ENCODE results near the gene SNTG2.
"Not testable (repeated sequence)": the region's sequence is repeated elsewhere in the genome, so short reads cannot be mapped to it uniquely, and the experiment has no call there.

SNTG2 gene

DNA sequence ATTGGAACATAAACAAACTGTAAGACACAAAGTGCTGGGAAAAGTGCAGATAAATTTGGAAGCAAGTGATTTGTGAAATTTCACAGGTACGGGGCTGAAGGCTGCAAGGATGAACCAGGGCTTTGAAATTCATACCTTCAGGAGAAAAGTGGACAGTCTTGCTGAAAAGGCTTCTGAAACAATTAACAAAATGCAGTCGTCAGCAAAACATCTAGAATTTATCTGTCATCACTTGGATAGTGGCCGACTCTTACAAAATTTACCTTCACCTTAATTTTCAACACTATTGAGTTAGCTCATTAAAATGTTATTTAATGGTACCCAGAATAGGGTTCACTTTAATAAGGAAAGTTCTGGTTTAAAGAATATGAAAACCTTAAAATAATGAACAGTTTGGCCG lies 138.3 kb downstream of the SNTG2 start:
- no peak for DNase-seq (ENCODE audit: low read depth, low spot score)

DNA sequence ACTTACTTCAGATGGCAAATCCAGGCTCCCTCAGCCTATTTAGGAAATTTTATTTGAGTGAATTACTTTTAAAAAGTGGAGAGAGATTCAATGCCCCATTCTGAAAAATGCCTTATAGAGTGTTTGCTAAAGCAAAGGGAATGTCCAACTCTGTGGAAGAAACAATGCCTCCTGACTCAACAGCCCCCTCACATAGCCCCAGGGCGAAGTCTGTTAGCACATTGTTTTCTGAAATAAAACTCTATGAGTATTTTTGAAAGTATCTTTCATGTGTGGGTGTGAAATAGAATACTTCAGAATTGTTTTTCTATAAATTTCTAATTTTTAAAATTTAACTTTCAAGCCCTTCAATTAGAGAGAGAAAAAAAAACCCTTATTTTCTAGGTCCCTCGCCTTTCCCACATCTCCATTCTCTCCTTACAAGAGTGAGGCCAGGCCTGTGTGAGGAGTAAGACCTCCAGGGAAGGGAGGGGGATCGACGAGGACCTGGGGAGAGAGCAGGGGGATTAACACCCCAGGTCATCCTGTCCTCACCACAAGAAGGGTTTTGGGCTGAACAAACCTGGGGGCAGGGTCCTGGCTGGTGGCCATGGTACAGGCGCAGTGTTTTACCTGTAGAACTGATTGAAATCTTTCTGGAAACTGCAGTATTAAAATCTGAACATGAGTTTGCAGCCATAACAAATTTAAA lies 141.4 kb downstream of the SNTG2 start:
- DNase-seq (ENCODE audit: low read depth, low spot score), result no peak

DNA sequence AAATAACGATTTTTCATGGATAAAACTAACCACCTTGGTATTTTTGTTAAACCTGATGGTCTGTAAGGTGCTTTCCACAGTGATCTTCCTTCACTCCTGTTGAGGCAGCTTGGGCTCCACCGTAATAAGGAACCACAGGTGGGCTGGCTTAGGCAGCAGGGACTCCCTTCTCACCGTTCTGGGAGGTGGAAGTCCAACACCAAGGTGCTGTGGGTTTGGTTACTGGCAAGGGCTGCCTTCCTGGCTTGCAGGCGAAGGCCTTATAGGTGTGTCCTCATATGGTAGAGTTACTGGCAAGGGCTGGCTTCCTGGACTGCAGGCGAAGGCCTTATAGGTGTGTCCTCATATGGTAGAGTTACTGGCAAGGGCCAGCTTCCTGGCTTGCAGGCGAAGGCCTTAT lies 143.0 kb downstream of the SNTG2 start:
- not testable (repeated sequence) for DNase-seq (ENCODE audit: low read depth, low spot score)

DNA sequence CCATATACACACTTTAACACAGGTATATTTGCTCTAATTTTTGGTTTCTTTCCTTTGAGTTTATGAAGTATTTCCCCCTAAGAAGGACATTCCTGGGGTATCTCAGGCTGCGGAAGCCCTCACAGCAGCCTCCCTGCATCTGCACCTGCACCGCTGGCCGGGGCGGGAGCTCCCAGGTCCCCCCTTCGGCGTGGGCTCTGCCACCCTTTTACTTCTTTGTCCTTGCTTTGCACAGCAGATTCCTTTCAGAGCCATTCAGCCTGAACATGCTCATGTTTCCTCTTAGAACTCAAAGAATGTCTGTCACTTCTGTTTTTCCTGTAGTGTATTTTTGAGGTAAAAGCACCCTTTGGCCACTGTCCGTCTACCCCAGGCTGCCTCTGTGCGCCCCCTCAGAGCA lies 146.5 kb downstream of the SNTG2 start:
- DNase-seq (ENCODE audit: low read depth, low spot score), result no peak

DNA sequence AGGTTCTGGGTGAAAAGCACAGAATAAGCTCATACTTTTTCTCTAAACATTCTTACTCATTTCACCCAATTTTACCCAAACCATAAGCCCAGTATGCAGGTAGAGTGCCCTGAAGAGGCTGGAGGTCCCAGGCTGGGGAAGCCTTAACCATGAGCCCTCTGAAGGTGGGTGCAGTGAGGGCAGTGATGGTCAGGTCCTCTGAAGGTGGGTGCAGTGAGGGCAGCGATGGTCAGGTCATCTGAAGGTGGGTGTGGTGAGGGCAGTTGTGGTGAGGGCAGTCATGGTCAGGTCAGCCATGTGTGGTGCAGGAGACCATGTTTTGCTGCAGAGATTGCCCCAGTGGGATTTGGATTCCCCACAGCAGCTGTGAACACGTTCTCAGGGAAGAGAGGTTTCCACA lies 148.8 kb downstream of the SNTG2 start:
- DNase-seq (ENCODE audit: low read depth, low spot score), result no peak

DNA sequence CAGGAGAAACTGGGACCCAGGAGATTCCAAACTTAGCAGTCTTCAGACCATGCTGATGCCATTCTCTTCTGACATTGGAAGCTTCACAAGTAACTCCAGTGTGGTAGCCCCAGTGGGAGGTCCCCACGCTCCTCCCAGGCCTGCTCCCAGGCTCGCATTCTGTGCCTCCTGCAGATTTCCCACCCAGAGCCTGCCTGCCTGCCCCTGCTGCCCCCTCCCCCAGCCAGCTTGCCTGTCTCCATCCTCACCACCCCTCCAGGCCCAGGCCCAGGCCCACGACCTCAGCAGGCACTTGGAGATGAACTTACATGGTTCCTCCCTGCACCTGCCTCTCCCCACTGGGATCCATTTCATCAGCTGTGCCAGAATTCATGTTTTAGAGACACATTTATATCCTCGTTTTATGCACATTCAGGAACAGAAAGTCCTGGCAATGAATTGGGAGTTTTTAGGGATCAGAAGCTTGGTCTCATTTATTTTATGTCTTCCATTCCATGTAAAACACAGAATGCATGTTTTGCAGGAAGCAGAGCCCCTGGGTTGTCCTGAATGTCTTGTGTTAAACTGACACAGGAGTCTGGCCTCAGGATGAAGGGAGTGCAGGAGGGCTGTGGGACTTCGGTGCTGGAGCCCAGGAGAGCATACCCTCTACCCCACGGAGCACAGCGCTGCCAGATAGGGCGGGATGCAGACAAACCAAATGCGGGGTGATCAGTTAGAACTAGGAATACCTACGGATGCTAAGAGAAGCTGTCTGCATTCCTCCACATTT lies 150.5 kb downstream of the SNTG2 start:
- no peak for DNase-seq (ENCODE audit: low read depth, low spot score)

DNA sequence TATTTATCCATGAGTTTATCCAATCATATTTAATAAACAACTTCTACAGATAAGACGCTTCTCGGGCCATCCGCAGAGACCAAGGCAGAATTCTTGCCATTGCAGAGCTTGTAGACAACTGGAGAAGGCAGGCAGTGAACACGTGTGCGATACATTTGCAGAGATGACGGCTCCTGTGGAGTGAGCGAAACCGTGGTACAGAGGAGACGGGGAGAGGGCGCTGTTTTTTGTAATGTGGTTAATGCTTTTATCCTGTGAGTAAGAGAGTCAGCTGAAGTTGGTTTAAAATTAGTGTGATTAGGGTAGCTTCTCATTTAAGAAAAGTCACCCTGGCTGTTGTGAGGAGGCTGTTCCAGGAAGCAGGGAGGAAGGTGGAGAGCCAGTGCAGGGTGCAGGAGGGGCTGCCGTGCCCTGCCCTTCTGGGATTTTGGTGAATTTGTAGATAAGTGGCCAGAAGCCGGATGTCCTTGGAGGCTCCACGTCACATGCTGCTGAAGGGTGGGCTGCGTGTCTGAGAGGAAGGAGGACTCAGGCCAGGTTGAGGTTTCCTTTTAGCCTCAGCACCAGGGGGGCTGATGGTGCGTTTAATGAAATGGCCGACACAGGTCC lies 151.4 kb downstream of the SNTG2 start:
- DNase-seq (ENCODE audit: low read depth, low spot score), result no peak

DNA sequence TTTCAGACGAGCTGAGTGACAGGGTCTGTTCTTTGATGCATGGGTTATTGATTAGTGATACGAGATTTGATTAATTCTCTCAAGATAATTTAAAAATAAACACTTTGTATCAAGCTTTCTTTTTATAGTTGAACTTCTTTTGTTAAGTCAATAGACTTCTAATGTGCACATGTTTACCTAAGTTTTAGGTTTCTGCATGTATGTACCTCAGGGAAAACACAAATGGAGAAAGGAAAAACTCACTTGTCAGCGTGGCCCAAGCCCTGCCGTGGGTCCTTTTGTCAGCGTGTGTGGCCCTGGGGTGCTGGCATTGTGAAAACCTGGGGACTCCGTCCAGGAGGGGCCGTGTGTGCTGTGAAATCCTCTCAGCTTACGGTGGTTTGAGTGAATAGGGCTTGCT lies 153.7 kb downstream of the SNTG2 start:
- DNase-seq (ENCODE audit: low read depth, low spot score), result no peak

DNA sequence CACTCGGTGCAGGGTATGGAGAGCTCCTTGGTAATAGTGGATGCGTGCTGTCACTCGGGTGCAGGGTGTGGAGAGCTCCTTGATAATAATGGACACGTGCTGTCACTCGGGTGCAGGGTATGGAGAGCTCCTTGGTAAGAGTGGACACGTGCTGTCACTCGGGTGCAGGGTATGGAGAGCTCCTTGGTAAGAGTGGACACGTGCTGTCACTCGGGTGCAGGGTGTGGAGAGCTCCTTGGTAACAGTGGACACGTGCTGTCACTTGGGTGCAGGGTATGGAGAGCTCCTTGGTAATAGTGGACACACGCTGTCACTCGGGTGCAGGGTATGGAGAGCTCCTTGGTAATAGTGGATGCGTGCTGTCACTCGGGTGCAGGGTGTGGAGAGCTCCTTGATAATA lies 155.7 kb downstream of the SNTG2 start:
- not testable (repeated sequence) for DNase-seq (ENCODE audit: low read depth, low spot score)

DNA sequence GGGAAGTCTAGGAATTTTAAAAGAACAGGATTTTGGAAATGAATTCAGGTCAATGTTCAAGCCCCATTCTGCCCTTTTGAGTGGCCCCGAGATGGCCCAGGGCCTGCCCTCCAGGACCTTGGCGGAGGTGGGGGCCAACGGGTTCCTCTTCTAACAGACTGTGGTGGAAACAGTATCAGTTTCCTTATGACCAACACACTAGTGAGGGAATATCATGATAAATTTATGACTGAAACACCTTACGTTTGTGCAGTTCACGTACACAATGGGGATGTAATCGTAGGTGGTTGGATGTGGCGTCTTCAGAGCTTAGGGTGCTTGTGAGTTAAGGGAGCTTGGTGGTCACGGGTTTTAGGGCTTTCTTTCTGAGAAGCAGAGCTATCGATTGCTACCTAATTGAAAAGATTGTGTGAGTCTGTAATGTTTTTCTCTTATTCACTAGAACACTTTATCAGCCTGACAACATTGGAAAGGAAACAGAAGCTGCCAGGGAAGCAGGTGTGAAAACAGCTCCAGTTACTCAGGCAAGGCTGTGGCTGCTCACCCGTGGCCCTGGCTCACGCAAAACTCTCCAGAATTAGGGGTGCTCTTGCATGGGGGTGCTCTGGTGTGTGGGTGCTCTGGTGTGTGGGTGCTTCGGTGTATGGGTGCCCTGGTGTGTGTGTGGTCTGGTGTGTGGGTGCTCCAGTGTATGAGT lies 165.3 kb downstream of the SNTG2 start:
- no peak for DNase-seq (ENCODE audit: low read depth, low spot score)

DNA sequence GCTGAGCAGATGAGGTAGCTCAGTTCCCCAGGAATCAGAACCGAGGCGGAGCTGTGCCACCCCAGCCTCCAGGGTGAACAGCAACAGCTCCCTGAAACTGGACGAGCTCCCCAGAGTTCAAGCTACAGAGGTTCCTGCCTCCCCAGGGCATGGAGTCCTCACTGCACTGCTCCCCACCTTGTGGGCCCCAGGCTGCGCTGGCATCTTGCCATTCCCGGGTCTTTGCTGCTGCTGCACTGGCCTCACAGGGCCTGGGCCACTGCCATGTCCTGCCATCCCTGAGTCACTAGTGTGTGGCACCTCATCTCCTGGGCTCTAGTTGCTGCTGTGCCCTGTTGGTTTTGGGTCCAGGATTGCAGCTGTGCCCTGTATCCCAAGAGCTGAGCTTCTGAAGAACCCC lies 166.9 kb downstream of the SNTG2 start:
- DNase-seq (ENCODE audit: low read depth, low spot score), result no peak

DNA sequence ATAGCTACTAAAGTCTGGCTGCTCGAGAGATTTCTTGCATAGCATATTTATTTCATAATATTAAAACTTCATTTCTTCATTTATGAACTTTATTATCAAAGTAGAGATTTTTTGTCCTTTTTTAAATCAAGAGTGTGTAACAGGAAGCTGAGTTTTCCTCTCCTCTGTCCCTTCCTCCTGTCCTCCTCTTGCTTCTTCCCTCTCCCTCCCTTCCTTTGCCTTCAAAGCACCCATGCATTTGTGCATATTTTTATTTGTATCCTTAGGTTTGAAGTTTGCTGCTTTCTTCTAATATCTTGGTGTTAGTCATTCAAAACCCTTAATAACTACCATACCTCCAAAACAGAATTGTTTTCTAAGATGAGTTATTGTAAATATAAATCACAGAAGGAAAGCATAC lies 174.6 kb downstream of the SNTG2 start:
- no peak for DNase-seq (ENCODE audit: low read depth, low spot score)

DNA sequence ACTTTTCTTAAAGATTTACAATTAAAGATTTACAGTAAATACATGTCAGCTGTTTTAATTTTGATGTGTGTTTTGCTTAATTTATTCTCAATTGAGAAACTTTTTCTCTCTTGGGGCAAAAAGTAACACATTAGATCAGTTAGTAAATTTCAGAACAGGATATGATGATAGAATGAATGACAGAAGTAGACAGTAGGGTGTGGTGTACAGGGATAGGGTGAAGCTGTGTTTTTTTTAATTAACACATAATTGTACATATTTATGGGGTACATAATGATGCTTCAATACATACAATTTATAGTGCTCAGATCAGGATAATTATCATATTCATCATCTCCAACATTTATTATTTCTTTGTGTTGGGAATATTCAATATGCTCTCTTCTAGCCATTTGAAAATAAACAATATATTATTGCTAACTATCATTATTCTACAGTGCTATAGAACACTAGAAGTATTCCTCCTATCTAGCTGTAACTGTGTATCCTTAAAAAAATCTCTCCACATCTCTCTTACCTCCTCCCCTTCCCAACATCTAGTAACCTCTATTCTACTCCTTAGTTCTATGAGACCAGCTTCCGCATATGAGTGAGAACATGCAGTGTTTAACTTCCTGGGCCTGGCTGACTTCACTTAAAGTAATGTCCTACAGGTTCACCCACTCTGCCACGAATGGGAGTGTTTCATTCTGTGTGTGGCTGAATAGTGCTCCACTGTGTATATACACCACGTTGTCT lies 175.2 kb downstream of the SNTG2 start:
- DNase-seq (ENCODE audit: low read depth, low spot score), result no peak

DNA sequence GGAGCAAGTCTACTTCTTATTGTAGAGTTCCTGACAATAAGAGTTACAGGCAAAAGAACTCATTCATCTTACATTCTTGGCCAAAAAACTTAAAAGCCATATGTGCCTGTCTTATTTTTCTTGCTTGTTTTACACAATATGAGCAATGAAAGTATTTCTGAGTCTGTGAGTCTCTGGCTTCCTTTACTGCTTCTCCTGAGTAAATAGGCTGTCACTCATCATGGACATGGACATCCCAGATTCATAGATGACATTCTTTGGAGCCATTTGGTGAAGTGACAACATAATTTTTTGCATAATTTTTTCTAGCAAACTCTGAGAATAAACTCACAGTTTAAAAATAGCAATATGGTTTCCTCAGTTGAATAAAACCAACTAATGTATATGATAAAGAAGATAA lies 179.3 kb downstream of the SNTG2 start:
- no peak for DNase-seq (ENCODE audit: low read depth, low spot score)

DNA sequence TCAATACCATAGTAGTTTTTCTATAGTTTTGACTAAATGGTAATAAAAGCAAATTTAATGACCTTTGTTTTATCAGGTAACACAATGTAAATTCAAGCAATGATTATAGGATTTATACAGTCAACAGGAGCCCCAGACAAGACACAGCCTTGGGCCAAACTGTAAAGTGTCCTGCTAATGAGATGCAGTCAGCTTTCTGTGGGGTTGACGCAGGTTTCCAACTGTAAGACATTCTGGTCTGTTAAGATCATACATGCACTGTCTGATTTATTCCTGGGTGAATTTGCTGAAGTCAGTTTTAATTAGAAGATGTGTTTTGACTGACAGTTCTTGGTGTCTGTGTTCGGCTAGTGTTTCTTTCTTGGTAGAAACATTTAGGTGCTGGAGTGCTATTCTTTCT lies 180.3 kb downstream of the SNTG2 start:
- no peak for DNase-seq (ENCODE audit: low read depth, low spot score)

DNA sequence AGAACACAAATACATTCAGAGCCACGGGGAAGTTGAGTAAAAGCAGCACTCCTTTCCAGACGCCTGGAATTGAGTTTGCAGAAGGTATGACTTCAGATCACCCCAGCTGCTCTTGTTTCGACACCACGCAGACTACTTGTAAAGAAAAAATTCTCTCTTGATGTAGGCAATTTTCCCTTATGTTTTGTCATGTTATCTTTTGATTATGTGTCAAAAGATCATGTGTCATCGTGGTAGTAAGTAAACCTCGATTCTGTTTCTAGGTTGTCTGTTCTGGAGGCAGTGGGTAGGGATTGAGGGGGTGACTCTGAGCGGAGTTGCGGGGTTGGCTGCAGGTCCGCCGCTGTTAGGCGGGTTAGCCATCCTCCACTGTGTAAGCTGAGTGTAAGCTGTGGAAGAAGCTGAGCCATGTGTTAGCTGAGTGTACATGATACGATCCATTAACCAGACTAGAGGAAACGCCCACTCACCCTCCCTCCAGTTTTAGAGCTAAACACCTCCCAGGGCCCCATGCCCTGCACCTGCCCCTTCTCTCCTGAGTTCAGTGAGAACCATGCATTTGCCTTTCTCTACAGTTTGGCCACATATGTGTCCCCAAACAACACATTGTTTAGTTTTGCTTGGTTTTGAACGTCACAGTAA lies 181.8 kb downstream of the SNTG2 start:
- no peak for DNase-seq (ENCODE audit: low read depth, low spot score)

DNA sequence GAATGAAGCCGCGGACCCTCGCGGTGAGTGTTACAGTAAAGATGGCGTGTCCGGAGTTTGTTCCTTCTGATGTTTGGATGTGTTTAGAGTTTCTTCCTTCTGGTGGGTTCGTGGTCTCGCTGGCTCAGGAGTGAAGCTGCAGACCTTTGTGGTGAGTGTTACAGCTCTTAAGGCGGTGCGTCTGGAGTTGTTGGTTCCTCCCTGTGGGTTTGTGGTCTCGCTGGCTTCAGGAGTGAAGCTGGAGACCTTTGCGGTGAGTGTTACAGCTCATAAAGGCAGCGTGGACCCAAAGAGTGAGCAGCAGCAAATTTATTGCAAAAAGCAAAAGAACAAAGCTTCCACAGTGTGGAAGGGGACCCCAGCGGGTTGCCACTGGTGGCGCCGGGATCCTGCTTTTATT lies 183.2 kb downstream of the SNTG2 start:
- DNase-seq (ENCODE audit: low read depth, low spot score), result not testable (repeated sequence)

DNA sequence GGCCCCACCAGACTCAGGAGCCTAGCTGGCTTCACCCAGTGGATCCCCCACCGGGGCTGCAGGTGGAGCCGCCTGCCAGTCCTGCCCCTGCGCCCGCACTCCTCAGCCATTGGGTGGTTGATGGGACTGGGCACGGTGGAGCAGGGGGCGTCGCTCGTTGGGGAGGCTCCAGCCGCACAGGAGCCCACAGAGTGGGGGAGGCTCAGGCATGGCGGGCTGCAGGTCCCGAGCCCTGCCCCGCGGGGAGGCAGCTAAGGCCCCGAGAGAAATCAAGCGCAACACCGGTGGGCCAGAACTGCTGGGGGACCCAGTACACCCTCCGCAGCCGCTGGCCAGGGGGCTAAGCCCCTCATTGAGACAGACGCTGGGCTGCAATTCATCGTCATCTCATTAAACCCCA lies 184.0 kb downstream of the SNTG2 start:
- DNase-seq (ENCODE audit: low read depth, low spot score), result no peak

DNA sequence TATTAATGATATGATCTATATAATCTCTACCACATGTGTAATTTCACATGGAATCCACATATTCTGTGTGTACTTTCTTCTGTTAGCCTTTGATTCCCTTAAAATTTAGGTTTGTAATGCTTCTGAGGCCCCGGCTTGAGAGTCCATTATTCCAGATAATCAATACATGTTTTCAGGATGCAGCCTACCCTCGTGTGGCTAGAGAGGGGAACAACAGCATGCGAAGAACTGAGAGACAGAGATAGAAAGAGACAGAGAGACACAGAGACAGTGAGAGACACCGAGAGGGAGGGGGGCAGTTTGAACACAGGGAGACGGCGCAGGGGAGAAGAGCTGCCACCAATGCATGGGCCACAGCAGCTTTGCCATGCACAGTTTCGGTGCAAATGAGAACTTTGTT lies 185.4 kb downstream of the SNTG2 start:
- DNase-seq (ENCODE audit: low read depth, low spot score), result peak; percentile 11

DNA sequence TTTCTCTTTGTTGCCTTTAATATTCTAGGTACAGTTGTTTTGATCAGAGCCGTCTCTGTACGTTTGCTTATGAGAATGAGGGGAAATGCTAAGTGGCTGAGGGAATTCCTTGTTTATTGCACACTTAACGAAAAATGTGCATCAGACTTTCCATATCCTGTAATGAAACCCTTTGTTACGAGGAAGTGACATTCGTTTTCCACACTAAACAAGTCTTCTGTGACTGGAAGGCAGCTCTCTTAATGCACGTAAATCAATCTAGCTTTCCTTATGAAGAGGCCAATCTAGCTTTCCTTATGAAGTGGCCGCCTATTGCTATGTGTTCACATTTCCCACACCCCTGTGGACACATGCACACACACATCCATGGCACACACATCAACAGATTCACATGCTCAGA lies 186.2 kb downstream of the SNTG2 start:
- DNase-seq (ENCODE audit: low read depth, low spot score), result no peak

DNA sequence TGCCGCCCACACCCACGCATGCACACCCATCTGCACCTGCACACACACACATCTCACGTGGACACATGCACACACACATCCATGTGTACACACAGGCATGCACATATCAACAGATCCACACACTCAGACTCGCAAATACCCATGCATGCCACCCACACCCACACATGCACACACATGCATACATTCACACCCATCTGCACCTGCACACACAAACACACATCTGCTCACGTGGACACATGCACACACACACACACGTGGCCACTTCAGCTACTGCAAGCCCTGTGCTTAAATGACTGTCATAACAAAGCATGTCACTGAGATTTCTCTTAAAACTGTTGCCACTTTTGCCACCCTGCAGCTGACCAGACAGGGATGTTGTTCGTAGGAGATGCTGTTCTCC lies 186.6 kb downstream of the SNTG2 start:
- DNase-seq (ENCODE audit: low read depth, low spot score), result no peak

All from astrocyte of the hippocampus (primary cell).